Measurements from ENCODE around the gene PRPF19. TPM values are rescaled to one million over a fixed set of nuclear protein-coding genes. Genes with fewer than 3 reads are reported as not detected.

The PRPF19 gene
- total and polyA plus RNA-seq, 2 donors from 2014 or later = 70.7 to 72.1 TPM

Other genes starting within 250 kb of the PRPF19 start
- not detected for gene MS4A8, start 207.0 kb downstream of the PRPF19 start, total RNA-seq
- 0.67 TPM for gene MS4A8, start 207.0 kb downstream of the PRPF19 start, polyA plus RNA-seq (ENCODE audit: insufficient read depth, low read depth, low replicate concordance)
- not detected for gene MS4A18, start 181.9 kb downstream of the PRPF19 start, total RNA-seq
- gene MS4A18, start 181.9 kb downstream of the PRPF19 start, polyA plus RNA-seq (ENCODE audit: insufficient read depth, low read depth, low replicate concordance) = not detected
- not detected for gene MS4A15, start 149.7 kb downstream of the PRPF19 start, total RNA-seq
- not detected for gene MS4A15, start 149.7 kb downstream of the PRPF19 start, polyA plus RNA-seq (ENCODE audit: insufficient read depth, low read depth, low replicate concordance)
- not detected for gene MS4A10, start 121.3 kb downstream of the PRPF19 start, total RNA-seq
- 1.1 TPM for gene MS4A10, start 121.3 kb downstream of the PRPF19 start, polyA plus RNA-seq (ENCODE audit: insufficient read depth, low read depth, low replicate concordance)
- gene CCDC86, start 64.5 kb downstream of the PRPF19 start, total RNA-seq = 18.9 TPM
- 15.9 TPM for gene CCDC86, start 64.5 kb downstream of the PRPF19 start, polyA plus RNA-seq (ENCODE audit: insufficient read depth, low read depth, low replicate concordance)
- gene PTGDR2, start 50.6 kb downstream of the PRPF19 start, total RNA-seq = 0.16 TPM
- not detected for gene PTGDR2, start 50.6 kb downstream of the PRPF19 start, polyA plus RNA-seq (ENCODE audit: insufficient read depth, low read depth, low replicate concordance)
- gene ZP1, start 39.0 kb downstream of the PRPF19 start, total RNA-seq = not detected
- gene ZP1, start 39.0 kb downstream of the PRPF19 start, polyA plus RNA-seq (ENCODE audit: insufficient read depth, low read depth, low replicate concordance) = not detected
- 130 TPM for gene TMEM109, start 7.6 kb upstream of the PRPF19 start, total RNA-seq
- 139 TPM for gene TMEM109, start 7.6 kb upstream of the PRPF19 start, polyA plus RNA-seq (ENCODE audit: insufficient read depth, low read depth, low replicate concordance)
- gene TMEM132A, start 17.9 kb upstream of the PRPF19 start, total RNA-seq = 19.1 TPM
- gene TMEM132A, start 17.9 kb upstream of the PRPF19 start, polyA plus RNA-seq (ENCODE audit: insufficient read depth, low read depth, low replicate concordance) = 17.2 TPM
- 27.0 TPM for gene SLC15A3, start 45.6 kb upstream of the PRPF19 start, total RNA-seq
- 26.6 TPM for gene SLC15A3, start 45.6 kb upstream of the PRPF19 start, polyA plus RNA-seq (ENCODE audit: insufficient read depth, low read depth, low replicate concordance)
- gene CD6, start 65.1 kb upstream of the PRPF19 start, total RNA-seq = 6.7 TPM
- gene CD6, start 65.1 kb upstream of the PRPF19 start, polyA plus RNA-seq (ENCODE audit: insufficient read depth, low read depth, low replicate concordance) = 0.24 TPM
- gene CD5, start 195.9 kb upstream of the PRPF19 start, total RNA-seq = 2.9 TPM
- gene CD5, start 195.9 kb upstream of the PRPF19 start, polyA plus RNA-seq (ENCODE audit: insufficient read depth, low read depth, low replicate concordance) = 0.26 TPM